ENCODE measurements around the gene INSM1.

GRCh38 chr20:20407891-20408805 is 40.2 kb downstream of the INSM1 start:
- no peak for TF ChIP-seq EZH2 (IDR thresholded peaks at IDR 0.05; ENCODE audit: borderline replicate concordance, low read length)
- peak in 1 of 2 donors; percentile 31 for TF ChIP-seq CTCF (conservative IDR thresholded peaks at IDR 0.05 in 1 of 2, IDR thresholded peaks at IDR 0.05 in 1 of 2; ENCODE audit: extremely low read depth in 1 of 2, insufficient read depth in 1 of 2, low read depth in 1 of 2, low read length in 2 of 2)
